Lower leg skin (tissue), 3 donors: ENCODE measurements around the gene UBR3.
"Not testable (repeated sequence)": the region's sequence is repeated elsewhere in the genome, so short reads cannot be mapped to it uniquely, and the experiment has no call there.

Experiments
- POLR2A ChIP-seq, 2 donors: fragments of 450-650 bp; IDR thresholded peaks; one replicate each; pipeline ENCODE4 v1.6.1; 2016 to 2017; ENCODE audit warnings: antibody characterized with exemption in 2 of 2, mild to moderate bottlenecking in 1 of 2, moderate library complexity in 1 of 2
- TF ChIP-seq, protein P1 (sequence below), 3 donors: fragments of 450-650 bp; IDR thresholded peaks; one replicate each; pipeline ENCODE4 v1.5.1; 2016; ENCODE audit warnings: antibody characterized with exemption in 3 of 3, mild to moderate bottlenecking in 3 of 3, moderate library complexity in 2 of 3

DNA sequence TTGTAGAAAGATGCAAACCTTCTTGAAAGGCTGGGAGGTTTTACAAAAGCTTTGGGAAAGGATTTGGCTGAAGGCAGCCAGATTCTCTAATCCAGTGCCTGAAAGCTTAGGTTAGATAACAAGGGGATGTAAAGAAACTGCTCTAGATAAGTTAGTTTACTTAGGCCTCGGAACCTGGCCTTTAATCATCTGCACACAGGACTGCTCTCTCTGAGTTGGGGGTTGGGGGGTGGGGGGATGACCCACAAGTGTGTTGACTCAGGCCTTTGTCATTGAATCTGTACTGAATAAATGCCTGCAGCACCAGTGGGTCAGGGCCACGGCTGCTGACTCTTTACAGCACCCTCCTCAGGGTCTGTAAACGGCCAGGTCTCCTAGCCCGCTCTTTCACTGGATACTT lies 292.1 kb downstream of the UBR3 start:
- TF ChIP-seq, protein P1, sequence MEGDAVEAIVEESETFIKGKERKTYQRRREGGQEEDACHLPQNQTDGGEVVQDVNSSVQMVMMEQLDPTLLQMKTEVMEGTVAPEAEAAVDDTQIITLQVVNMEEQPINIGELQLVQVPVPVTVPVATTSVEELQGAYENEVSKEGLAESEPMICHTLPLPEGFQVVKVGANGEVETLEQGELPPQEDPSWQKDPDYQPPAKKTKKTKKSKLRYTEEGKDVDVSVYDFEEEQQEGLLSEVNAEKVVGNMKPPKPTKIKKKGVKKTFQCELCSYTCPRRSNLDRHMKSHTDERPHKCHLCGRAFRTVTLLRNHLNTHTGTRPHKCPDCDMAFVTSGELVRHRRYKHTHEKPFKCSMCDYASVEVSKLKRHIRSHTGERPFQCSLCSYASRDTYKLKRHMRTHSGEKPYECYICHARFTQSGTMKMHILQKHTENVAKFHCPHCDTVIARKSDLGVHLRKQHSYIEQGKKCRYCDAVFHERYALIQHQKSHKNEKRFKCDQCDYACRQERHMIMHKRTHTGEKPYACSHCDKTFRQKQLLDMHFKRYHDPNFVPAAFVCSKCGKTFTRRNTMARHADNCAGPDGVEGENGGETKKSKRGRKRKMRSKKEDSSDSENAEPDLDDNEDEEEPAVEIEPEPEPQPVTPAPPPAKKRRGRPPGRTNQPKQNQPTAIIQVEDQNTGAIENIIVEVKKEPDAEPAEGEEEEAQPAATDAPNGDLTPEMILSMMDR (IDR thresholded peaks at IDR 0.05), result not testable (repeated sequence)
- not testable (repeated sequence) for TF ChIP-seq POLR2A (IDR thresholded peaks at IDR 0.05)
